MM.1S (cell line): ENCODE measurements around the gene FHIT.

Experiments used
- DNase-seq: peaks from one replicate; pipeline ENCODE4 v3.0.0-alpha.2; 2015
- H2AFZ ChIP-seq: fragments of 300-600 bp; sonication (generic); 2 replicates; pipeline ENCODE4 v1.6.0; 2016; ENCODE audit warnings: antibody characterized with exemption, low read length
- H3F3A ChIP-seq: fragments of 300-600 bp; sonication (generic); 2 replicates; pipeline ENCODE4 v1.6.1; 2016; ENCODE audit warnings: mild to moderate bottlenecking, antibody characterized with exemption, low read length, moderate library complexity, mixed read lengths; ENCODE audit not compliant: insufficient read depth
- H3K27ac ChIP-seq: fragments of 300-600 bp; sonication (generic); 2 replicates; pipeline ENCODE4 v1.5.1; 2016; ENCODE audit warnings: mild to moderate bottlenecking, low read length
- H3K27me3 ChIP-seq: fragments of 300-600 bp; sonication (generic); replicated peaks from 2 replicates; pipeline ENCODE4 v1.6.0; 2016; ENCODE audit warnings: low read length; ENCODE audit not compliant: insufficient read depth
- H3K36me3 ChIP-seq: fragments of 300-600 bp; sonication (generic); replicated peaks from 2 replicates; pipeline ENCODE4 v1.6.1; 2016; ENCODE audit warnings: mild to moderate bottlenecking, low read length, mixed read lengths; ENCODE audit not compliant: insufficient read depth
- H3K4me1 ChIP-seq: fragments of 300-600 bp; sonication (generic); 2 replicates; pipeline ENCODE4 v1.6.1; 2016; ENCODE audit warnings: low read length, mixed read lengths
- H3K4me2 ChIP-seq: fragments of 300-600 bp; sonication (generic); 2 replicates; pipeline ENCODE4 v1.6.0; 2016; ENCODE audit warnings: low read depth, low read length
- H3K4me3 ChIP-seq: fragments of 300-600 bp; sonication (generic); 2 replicates; pipeline ENCODE4 v1.5.1; 2016; ENCODE audit warnings: low read length, mixed read lengths
- H3K79me2 ChIP-seq: fragments of 300-600 bp; sonication (generic); 2 replicates; pipeline ENCODE4 v1.6.1; 2016; ENCODE audit warnings: mixed run types, low read length, mixed read lengths
- H3K9ac ChIP-seq: fragments of 300-600 bp; sonication (generic); 2 replicates; pipeline ENCODE4 v1.6.1; 2016; ENCODE audit warnings: low read length, mixed read lengths
- H3K9me2 ChIP-seq: fragments of 300-600 bp; sonication (generic); replicated peaks from 2 replicates; pipeline ENCODE4 v1.6.1; 2016; ENCODE audit warnings: mild to moderate bottlenecking, low read length, mixed read lengths; ENCODE audit not compliant: insufficient read depth
- H3K9me3 ChIP-seq: fragments of 300-600 bp; sonication (generic); replicated peaks from 2 replicates; pipeline ENCODE4 v1.6.1; 2016; ENCODE audit warnings: mild to moderate bottlenecking, low read length, mixed read lengths; ENCODE audit not compliant: insufficient read depth
- H4K20me1 ChIP-seq: fragments of 300-600 bp; sonication (generic); 2 replicates; pipeline ENCODE4 v1.6.1; 2016; ENCODE audit warnings: mild to moderate bottlenecking, low read length, moderate library complexity, mixed read lengths; ENCODE audit not compliant: insufficient read depth
- CTCF ChIP-seq: fragments of 300-600 bp; sonication (generic); IDR thresholded peaks from 2 replicates; pipeline ENCODE4 v1.5.1; 2016; ENCODE audit warnings: antibody characterized with exemption, low read length, mixed read lengths
- EZH2 ChIP-seq: fragments of 300-600 bp; sonication (generic); optimal IDR thresholded peaks from 2 replicates; pipeline ENCODE3; 2017; ENCODE audit warnings: low read depth, mild to moderate bottlenecking, antibody characterized with exemption, low read length, mixed read lengths
- EZH2phosphoT487 ChIP-seq: fragments of 300-600 bp; sonication (generic); IDR thresholded peaks from 2 replicates; pipeline ENCODE4 v1.6.1; 2018; ENCODE audit warnings: antibody characterized with exemption, low read length

FHIT gene

GRCh38 chr3:59756934-59757333 lies 1494.3 kb downstream of the FHIT start:
- H3K4me2 ChIP-seq: no peak overlapping the region
- no peaks in the 10 kb centered on the region for H3K27me3 ChIP-seq
- no peaks in the 10 kb centered on the region for H3K36me3 ChIP-seq
- H3F3A ChIP-seq: no peaks in the 10 kb centered on the region
- no peak for DNase-seq
- H3K79me2 ChIP-seq: no peaks in the 10 kb centered on the region
- H4K20me1 ChIP-seq: no peaks in the 10 kb centered on the region
- TF ChIP-seq CTCF: no peak
- TF ChIP-seq EZH2phosphoT487: no peak
- TF ChIP-seq EZH2: no peak
- H2AFZ ChIP-seq: no peak overlapping the region
- H3K4me3 ChIP-seq: no peak overlapping the region
- no peak overlapping the region for H3K27ac ChIP-seq
- no peaks in the 10 kb centered on the region for H3K9me3 ChIP-seq
- H3K9me2 ChIP-seq: no peaks in the 10 kb centered on the region
- H3K4me1 ChIP-seq: no peaks in the 10 kb centered on the region
- no peak overlapping the region for H3K9ac ChIP-seq

GRCh38 chr3:59754456-59755129 lies 1496.7 kb downstream of the FHIT start:
- no peaks in the 10 kb centered on the region for H3K36me3 ChIP-seq
- H3K4me1 ChIP-seq: no peaks in the 10 kb centered on the region
- H3K4me3 ChIP-seq: no peak overlapping the region
- H3K4me2 ChIP-seq: no peak overlapping the region
- no peaks in the 10 kb centered on the region for H3K27me3 ChIP-seq
- H2AFZ ChIP-seq: no peak overlapping the region
- H3K79me2 ChIP-seq: no peaks in the 10 kb centered on the region
- TF ChIP-seq CTCF (no peak), EZH2phosphoT487 (no peak), EZH2 (no peak)
- no peak overlapping the region for H3K9ac ChIP-seq
- H3K9me2 ChIP-seq: no peaks in the 10 kb centered on the region
- no peaks in the 10 kb centered on the region for H3K9me3 ChIP-seq
- H3F3A ChIP-seq: no peaks in the 10 kb centered on the region
- no peak for DNase-seq
- H3K27ac ChIP-seq: no peak overlapping the region
- no peaks in the 10 kb centered on the region for H4K20me1 ChIP-seq

GRCh38 chr3:59753808-59754450 lies 1497.3 kb downstream of the FHIT start:
- Histone ChIP-seq H2AFZ (no peak overlapping the region), H3K4me2 (no peak overlapping the region), H3F3A (no peaks in the 10 kb centered on the region), H4K20me1 (no peaks in the 10 kb centered on the region), H3K9ac (no peak overlapping the region), H3K4me1 (no peaks in the 10 kb centered on the region), H3K79me2 (no peaks in the 10 kb centered on the region), H3K27me3 (no peaks in the 10 kb centered on the region), H3K9me2 (no peaks in the 10 kb centered on the region), H3K9me3 (no peaks in the 10 kb centered on the region), H3K36me3 (no peaks in the 10 kb centered on the region), H3K4me3 (no peak overlapping the region), H3K27ac (no peak overlapping the region)
- TF ChIP-seq EZH2phosphoT487 (no peak), CTCF (no peak)
- DNase-seq: no peak
